Subcutaneous abdominal adipose tissue (tissue), 5 donors: Measurements from ENCODE around the gene PDXDC1.
"Not testable (repeated sequence)": the region's sequence is repeated elsewhere in the genome, so short reads cannot be mapped to it uniquely, and the experiment has no call there.

Experiments used
- H3K27ac ChIP-seq: one replicate; pipeline ENCODE4 v1.7.0; 2013; ENCODE audit warnings: low read depth, mild to moderate bottlenecking, inconsistent platforms, low read length, moderate library complexity
- H3K27me3 ChIP-seq, 5 donors: one replicate each; pipeline ENCODE4 v1.7.0; 2013; ENCODE audit warnings: low read length in 5 of 5, inconsistent platforms in 1 of 5; ENCODE audit not compliant: control insufficient read depth in 5 of 5, insufficient read depth in 4 of 5
- H3K36me3 ChIP-seq, 5 donors: one replicate each; pipeline ENCODE4 v1.7.0; 2013; ENCODE audit warnings: low read length in 5 of 5; ENCODE audit not compliant: control insufficient read depth in 5 of 5, insufficient read depth in 5 of 5
- H3K4me1 ChIP-seq, 5 donors: one replicate each; pipeline ENCODE4 v1.7.0; 2013; ENCODE audit warnings: low read length in 5 of 5, mild to moderate bottlenecking in 3 of 5, moderate library complexity in 1 of 5; ENCODE audit not compliant: control insufficient read depth in 5 of 5, insufficient read depth in 5 of 5
- H3K4me3 ChIP-seq, 5 donors: one replicate each; pipeline ENCODE4 v1.7.0; 2013; ENCODE audit warnings: low read length in 5 of 5, low read depth in 1 of 5
- H3K9ac ChIP-seq, 5 donors: one replicate each; pipeline ENCODE4 v1.7.0; 2013; ENCODE audit warnings: low read length in 5 of 5, mild to moderate bottlenecking in 4 of 5, moderate library complexity in 3 of 5
- H3K9me3 ChIP-seq, 5 donors: one replicate each; pipeline ENCODE4 v1.7.0; 2013; ENCODE audit warnings: low read length in 5 of 5; ENCODE audit not compliant: control insufficient read depth in 5 of 5
- donor health status: healthy.
- donor health status: healthy.
- donor health status: healthy.
- donor health status: healthy.
- donor health status: healthy.

Gene PDXDC1

GRCh38 chr16:15154650-15155562, 180.1 kb downstream of the PDXDC1 start:
- H3K4me3 ChIP-seq = peak overlapping the region in 3 of 5 donors; percentile 26 to 46 (median 36)
- not testable (repeated sequence) for H3K36me3 ChIP-seq, H3K9ac ChIP-seq, H3K4me1 ChIP-seq, H3K27ac ChIP-seq, H3K27me3 ChIP-seq, H3K9me3 ChIP-seq

DNA sequence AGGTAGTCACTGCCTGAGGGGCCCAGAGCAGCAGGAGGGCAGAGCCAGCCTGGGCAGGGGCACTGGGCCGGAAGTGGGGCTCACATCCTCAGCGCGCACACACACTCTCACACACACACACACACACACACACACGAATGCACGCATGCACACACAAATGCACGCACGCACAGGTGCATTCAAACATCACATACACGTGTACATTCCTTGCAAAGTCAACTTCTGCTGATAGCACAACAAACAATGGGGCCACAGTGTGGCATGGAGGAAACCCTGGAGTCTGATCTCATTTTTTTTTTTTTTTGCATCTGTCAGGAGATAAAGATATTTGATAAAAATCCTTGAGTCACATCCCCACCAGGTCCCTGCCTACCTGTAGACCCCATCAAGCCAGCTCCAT, 182.8 kb downstream of the PDXDC1 start:
- H3K27ac ChIP-seq, H3K36me3 ChIP-seq, H3K9me3 ChIP-seq, H3K27me3 ChIP-seq, H3K4me1 ChIP-seq, H3K9ac ChIP-seq, H3K4me3 ChIP-seq: not testable (repeated sequence)

- not testable (repeated sequence) for H3K9ac ChIP-seq, H3K27ac ChIP-seq, H3K4me1 ChIP-seq, H3K36me3 ChIP-seq, H3K27me3 ChIP-seq, H3K9me3 ChIP-seq, H3K4me3 ChIP-seq
Measured at GRCh38 chr16:15159671-15160070, 184.8 kb downstream of the PDXDC1 start.

- H3K9me3 ChIP-seq, H3K4me3 ChIP-seq, H3K36me3 ChIP-seq, H3K27me3 ChIP-seq, H3K9ac ChIP-seq, H3K4me1 ChIP-seq, H3K27ac ChIP-seq: not testable (repeated sequence)
Measured at GRCh38 chr16:15160571-15160970, 185.7 kb downstream of the PDXDC1 start.

GRCh38 chr16:15163055-15163454, 188.2 kb downstream of the PDXDC1 start:
- not testable (repeated sequence) for H3K27me3 ChIP-seq, H3K27ac ChIP-seq, H3K9ac ChIP-seq, H3K4me3 ChIP-seq, H3K36me3 ChIP-seq, H3K4me1 ChIP-seq, H3K9me3 ChIP-seq

- H3K9me3 ChIP-seq, H3K4me1 ChIP-seq, H3K36me3 ChIP-seq, H3K27me3 ChIP-seq, H3K9ac ChIP-seq, H3K27ac ChIP-seq, H3K4me3 ChIP-seq: not testable (repeated sequence)
Measured at GRCh38 chr16:15166177-15166576, 191.4 kb downstream of the PDXDC1 start.

- H3K4me3 ChIP-seq, H3K27me3 ChIP-seq, H3K9me3 ChIP-seq, H3K9ac ChIP-seq, H3K4me1 ChIP-seq, H3K36me3 ChIP-seq, H3K27ac ChIP-seq: not testable (repeated sequence)
Measured at GRCh38 chr16:15168303-15168702, 193.5 kb downstream of the PDXDC1 start.

DNA sequence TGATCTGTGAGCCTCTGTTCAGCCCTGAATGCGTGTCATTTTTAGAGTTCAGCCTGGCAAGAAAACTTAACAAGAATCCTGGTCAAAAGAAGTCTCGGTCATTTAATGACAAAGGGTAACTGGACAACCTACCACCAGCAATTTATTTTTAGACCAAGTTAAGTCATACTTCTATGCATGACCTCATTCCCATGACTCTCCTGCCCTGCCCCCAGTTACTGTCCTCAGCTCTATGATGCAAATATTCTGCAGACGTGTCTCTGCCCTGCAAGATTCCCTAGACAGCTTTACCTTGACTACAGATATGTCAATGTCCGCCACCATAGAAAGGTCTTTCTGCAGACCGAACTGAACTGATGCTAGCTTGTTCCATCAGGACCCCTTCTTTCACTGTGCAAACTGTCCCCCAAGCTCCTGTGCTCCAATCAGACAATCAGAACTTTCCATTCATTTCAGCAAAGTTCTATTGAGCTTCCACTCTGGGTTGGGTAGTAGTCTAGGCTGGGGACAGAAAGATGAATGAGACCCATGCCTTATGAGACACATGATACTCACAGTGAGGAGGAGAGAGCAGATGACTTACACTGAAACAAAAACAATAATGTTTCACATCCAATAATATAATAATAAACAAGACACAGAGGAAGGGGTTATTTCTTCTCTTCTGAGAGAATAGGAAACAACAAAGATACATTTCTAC, 194.3 kb downstream of the PDXDC1 start:
- not testable (repeated sequence) for H3K4me3 ChIP-seq, H3K27me3 ChIP-seq, H3K9me3 ChIP-seq, H3K27ac ChIP-seq, H3K36me3 ChIP-seq, H3K4me1 ChIP-seq, H3K9ac ChIP-seq

- not testable (repeated sequence) for H3K4me1 ChIP-seq, H3K9me3 ChIP-seq
Measured at GRCh38 chr16:15179909-15180308, 205.1 kb downstream of the PDXDC1 start.

DNA sequence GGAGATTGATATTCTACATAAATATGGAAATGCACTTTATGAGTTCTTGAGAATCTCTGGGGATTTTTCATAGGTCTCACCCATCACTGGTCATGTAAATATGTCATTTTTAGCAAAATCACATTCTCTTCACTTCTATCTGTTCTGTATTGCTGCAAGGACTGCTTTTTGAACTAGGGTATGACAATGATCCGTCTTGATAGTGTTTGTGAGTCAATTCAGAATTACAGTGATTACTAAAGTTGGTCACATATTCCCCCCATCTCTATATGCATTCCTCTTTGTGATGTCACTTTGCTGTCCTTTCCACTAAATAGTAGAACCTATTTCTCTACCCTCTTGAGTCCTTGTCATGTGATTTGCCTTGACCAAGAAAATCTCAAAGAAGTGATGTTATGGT, 206.1 kb downstream of the PDXDC1 start:
- not testable (repeated sequence) for H3K27ac ChIP-seq, H3K9ac ChIP-seq, H3K4me1 ChIP-seq, H3K4me3 ChIP-seq, H3K27me3 ChIP-seq, H3K9me3 ChIP-seq, H3K36me3 ChIP-seq

More at GRCh38 chr16:15179909-15180308, 205.1 kb downstream of the PDXDC1 start:
- not testable (repeated sequence) for H3K36me3 ChIP-seq, H3K4me3 ChIP-seq, H3K9ac ChIP-seq, H3K27me3 ChIP-seq, H3K27ac ChIP-seq
